ENCODE results near the gene CSNK1A1.

GRCh38 chr5:149563466-149563865, 12.2 kb upstream of the CSNK1A1 start:
- TF ChIP-seq CTCF (IDR thresholded peaks at IDR 0.05) (no peak), POLR2AphosphoS5 (IDR thresholded peaks at IDR 0.05; ENCODE audit: low read depth, low read length) (no peak)

All from Panc1 (cell line).